ENCODE measurements around the gene TTLL5.

DNA sequence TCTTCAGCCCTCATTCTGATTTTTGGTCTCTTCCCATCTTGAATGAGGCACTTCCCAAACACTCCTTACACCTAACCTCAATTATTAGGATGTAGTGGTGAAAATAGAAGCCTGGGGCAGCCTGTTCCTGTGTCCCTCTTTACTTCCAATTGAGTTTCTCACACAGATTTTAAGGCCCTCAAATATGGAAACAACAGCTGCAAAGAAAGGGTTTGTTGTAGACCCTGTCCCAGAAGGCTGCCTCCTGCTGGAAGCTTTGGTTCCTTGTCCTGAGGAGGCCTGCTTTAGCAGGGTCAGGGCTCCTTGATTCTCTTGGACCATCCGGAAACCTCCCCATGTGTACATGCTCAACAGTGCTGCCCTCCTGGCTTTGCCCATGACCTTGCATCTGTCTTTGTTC lies 219.5 kb downstream of the TTLL5 start:
- TF ChIP-seq SMC3 (IDR thresholded peaks at IDR 0.05; ENCODE audit: low read depth, low read length) (no peak), POLR2AphosphoS5 (IDR thresholded peaks at IDR 0.05; ENCODE audit: low read depth, low read length) (no peak), EZH2phosphoT487 (IDR thresholded peaks at IDR 0.05; ENCODE audit: borderline replicate concordance, low read depth) (no peak), RAD21 (IDR thresholded peaks at IDR 0.05; ENCODE audit: low read length) (no peak), CHD2 (IDR thresholded peaks at IDR 0.05; ENCODE audit: low read length, partially characterized antibody) (no peak), RFX5 (IDR thresholded peaks at IDR 0.05; ENCODE audit: low read length) (no peak), GABPA (IDR thresholded peaks at IDR 0.05; ENCODE audit: low read depth) (no peak), TEAD4 (IDR thresholded peaks at IDR 0.05; ENCODE audit: borderline replicate concordance, insufficient read depth) (no peak), TCF12 (IDR thresholded peaks at IDR 0.05) (no peak), TAF1 (IDR thresholded peaks at IDR 0.05; ENCODE audit: borderline replicate concordance, low read depth, low read length) (no peak)
- TF ChIP-seq, protein P1, sequence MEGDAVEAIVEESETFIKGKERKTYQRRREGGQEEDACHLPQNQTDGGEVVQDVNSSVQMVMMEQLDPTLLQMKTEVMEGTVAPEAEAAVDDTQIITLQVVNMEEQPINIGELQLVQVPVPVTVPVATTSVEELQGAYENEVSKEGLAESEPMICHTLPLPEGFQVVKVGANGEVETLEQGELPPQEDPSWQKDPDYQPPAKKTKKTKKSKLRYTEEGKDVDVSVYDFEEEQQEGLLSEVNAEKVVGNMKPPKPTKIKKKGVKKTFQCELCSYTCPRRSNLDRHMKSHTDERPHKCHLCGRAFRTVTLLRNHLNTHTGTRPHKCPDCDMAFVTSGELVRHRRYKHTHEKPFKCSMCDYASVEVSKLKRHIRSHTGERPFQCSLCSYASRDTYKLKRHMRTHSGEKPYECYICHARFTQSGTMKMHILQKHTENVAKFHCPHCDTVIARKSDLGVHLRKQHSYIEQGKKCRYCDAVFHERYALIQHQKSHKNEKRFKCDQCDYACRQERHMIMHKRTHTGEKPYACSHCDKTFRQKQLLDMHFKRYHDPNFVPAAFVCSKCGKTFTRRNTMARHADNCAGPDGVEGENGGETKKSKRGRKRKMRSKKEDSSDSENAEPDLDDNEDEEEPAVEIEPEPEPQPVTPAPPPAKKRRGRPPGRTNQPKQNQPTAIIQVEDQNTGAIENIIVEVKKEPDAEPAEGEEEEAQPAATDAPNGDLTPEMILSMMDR (IDR thresholded peaks at IDR 0.05): peak; percentile 25
- TF ChIP-seq, protein P2, sequence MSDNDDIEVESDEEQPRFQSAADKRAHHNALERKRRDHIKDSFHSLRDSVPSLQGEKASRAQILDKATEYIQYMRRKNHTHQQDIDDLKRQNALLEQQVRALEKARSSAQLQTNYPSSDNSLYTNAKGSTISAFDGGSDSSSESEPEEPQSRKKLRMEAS (IDR thresholded peaks at IDR 0.05; ENCODE audit: low read depth): no peak
- TF ChIP-seq, protein P3, sequence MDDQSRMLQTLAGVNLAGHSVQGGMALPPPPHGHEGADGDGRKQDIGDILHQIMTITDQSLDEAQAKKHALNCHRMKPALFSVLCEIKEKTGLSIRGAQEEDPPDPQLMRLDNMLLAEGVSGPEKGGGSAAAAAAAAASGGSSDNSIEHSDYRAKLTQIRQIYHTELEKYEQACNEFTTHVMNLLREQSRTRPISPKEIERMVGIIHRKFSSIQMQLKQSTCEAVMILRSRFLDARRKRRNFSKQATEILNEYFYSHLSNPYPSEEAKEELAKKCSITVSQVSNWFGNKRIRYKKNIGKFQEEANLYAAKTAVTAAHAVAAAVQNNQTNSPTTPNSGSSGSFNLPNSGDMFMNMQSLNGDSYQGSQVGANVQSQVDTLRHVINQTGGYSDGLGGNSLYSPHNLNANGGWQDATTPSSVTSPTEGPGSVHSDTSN (IDR thresholded peaks at IDR 0.05): no peak
- TF ChIP-seq, protein P4, sequence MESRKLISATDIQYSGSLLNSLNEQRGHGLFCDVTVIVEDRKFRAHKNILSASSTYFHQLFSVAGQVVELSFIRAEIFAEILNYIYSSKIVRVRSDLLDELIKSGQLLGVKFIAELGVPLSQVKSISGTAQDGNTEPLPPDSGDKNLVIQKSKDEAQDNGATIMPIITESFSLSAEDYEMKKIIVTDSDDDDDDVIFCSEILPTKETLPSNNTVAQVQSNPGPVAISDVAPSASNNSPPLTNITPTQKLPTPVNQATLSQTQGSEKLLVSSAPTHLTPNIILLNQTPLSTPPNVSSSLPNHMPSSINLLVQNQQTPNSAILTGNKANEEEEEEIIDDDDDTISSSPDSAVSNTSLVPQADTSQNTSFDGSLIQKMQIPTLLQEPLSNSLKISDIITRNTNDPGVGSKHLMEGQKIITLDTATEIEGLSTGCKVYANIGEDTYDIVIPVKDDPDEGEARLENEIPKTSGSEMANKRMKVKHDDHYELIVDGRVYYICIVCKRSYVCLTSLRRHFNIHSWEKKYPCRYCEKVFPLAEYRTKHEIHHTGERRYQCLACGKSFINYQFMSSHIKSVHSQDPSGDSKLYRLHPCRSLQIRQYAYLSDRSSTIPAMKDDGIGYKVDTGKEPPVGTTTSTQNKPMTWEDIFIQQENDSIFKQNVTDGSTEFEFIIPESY (IDR thresholded peaks at IDR 0.05; ENCODE audit: borderline replicate concordance, low read depth): no peak

All from SK-N-SH (cell line).